Right atrium auricular region (tissue), 2 donors: Measurements from ENCODE around the gene KAZN. TPM values are rescaled to one million over a fixed set of nuclear protein-coding genes. Genes with fewer than 3 reads are reported as not detected.

ENCODE experiments used
- DNase-seq: peaks from one replicate; pipeline ENCODE4 v3.0.0-alpha.2; 2019; ENCODE audit warnings: low spot score
- H3K27ac ChIP-seq, 2 donors: fragments of 200-600 bp; sonication (generic); 1 replicate in 1 of 2; 2 replicates in 1 of 2; pipeline ENCODE4 v1.5.1; 2016 to 2019
- H3K27me3 ChIP-seq, 2 donors: fragments of 200-600 bp; sonication (generic); one replicate each; pipeline versions ENCODE4 v1.5.1 to v1.6.0; 2017 to 2019
- H3K36me3 ChIP-seq: fragments of 200-600 bp; sonication (generic); one replicate; pipeline ENCODE4 v1.5.1; 2016
- H3K4me1 ChIP-seq, 2 donors: fragments of 200-600 bp; sonication (generic); one replicate each; pipeline versions ENCODE4 v1.5.1 to v1.6.0; 2017 to 2019
- H3K4me3 ChIP-seq, 2 donors: fragments of 200-600 bp; sonication (generic); 1 replicate in 1 of 2; 2 replicates in 1 of 2; pipeline ENCODE4 v1.5.1; 2017 to 2019; ENCODE audit warnings: mild to moderate bottlenecking in 1 of 2, moderate library complexity in 1 of 2
- H3K9me3 ChIP-seq, 2 donors: fragments of 200-600 bp; sonication (generic); one replicate each; pipeline ENCODE4 v1.5.1; 2019
- CTCF ChIP-seq, 2 donors: fragments of 200-600 bp; sonication (generic); IDR thresholded peaks; one replicate each; pipeline ENCODE4 v1.5.1; 2019; ENCODE audit warnings: antibody characterized with exemption in 2 of 2
- total RNA-seq, 2 donors: library from RNA; depleted of rRNA; stranded (reverse); fragments of >200 nt; gene quantifications; one replicate each; pipeline ENCODE4 v1.1.0, GENCODE V29; 2016

The KAZN gene
- total RNA-seq, 2 donors from 2014 or later: 3.9 to 6.8 TPM

GRCh38 chr1:14757286-14757625, 158.8 kb downstream of the KAZN start:
- H3K27ac ChIP-seq: no peak overlapping the region
- no peak overlapping the region for H3K4me3 ChIP-seq
- peaks cover 0 to 4% of the 10 kb centered on the region in 2 donors for H3K9me3 ChIP-seq
- H3K27me3 ChIP-seq: no peaks in the 10 kb centered on the region
- DNase-seq: no peak
- no peaks in the 10 kb centered on the region for H3K4me1 ChIP-seq
- no peak for TF ChIP-seq CTCF (IDR thresholded peaks at IDR 0.05)
- H3K36me3 ChIP-seq: no peaks in the 10 kb centered on the region

GRCh38 chr1:14759042-14759818, 160.7 kb downstream of the KAZN start:
- no peak for TF ChIP-seq CTCF (IDR thresholded peaks at IDR 0.05)
- H3K27ac ChIP-seq: no peak overlapping the region
- no peak for DNase-seq
- no peak overlapping the region for H3K4me3 ChIP-seq
- H3K4me1 ChIP-seq: no peaks in the 10 kb centered on the region
- H3K36me3 ChIP-seq: no peaks in the 10 kb centered on the region
- no peaks in the 10 kb centered on the region for H3K9me3 ChIP-seq
- H3K27me3 ChIP-seq: no peaks in the 10 kb centered on the region

GRCh38 chr1:14759843-14760242, 161.4 kb downstream of the KAZN start:
- no peak for DNase-seq

GRCh38 chr1:14760780-14761179, 162.3 kb downstream of the KAZN start:
- Histone ChIP-seq H3K9me3 (no peaks in the 10 kb centered on the region), H3K4me1 (no peaks in the 10 kb centered on the region), H3K4me3 (no peak overlapping the region), H3K27me3 (no peaks in the 10 kb centered on the region), H3K27ac (no peak overlapping the region), H3K36me3 (no peaks in the 10 kb centered on the region)
- TF ChIP-seq CTCF (IDR thresholded peaks at IDR 0.05): no peak
- no peak for DNase-seq

More at GRCh38 chr1:14759843-14760242, 161.4 kb downstream of the KAZN start:
- no peaks in the 10 kb centered on the region for H3K27me3 ChIP-seq
- H3K27ac ChIP-seq: no peak overlapping the region
- H3K9me3 ChIP-seq: no peaks in the 10 kb centered on the region
- no peaks in the 10 kb centered on the region for H3K36me3 ChIP-seq
- no peak for TF ChIP-seq CTCF (IDR thresholded peaks at IDR 0.05)
- no peaks in the 10 kb centered on the region for H3K4me1 ChIP-seq
- no peak overlapping the region for H3K4me3 ChIP-seq

- Histone ChIP-seq H3K27me3 (no peaks in the 10 kb centered on the region), H3K27ac (no peak overlapping the region), H3K4me1 (no peaks in the 10 kb centered on the region), H3K4me3 (no peak overlapping the region), H3K9me3 (no peaks in the 10 kb centered on the region), H3K36me3 (no peaks in the 10 kb centered on the region)
- no peak for DNase-seq
- no peak for TF ChIP-seq CTCF (IDR thresholded peaks at IDR 0.05)
Observed at GRCh38 chr1:14761291-14762153, 163.0 kb downstream of the KAZN start.
